Measurements from ENCODE around the gene ANKRD63.

Gene ANKRD63

DNA sequence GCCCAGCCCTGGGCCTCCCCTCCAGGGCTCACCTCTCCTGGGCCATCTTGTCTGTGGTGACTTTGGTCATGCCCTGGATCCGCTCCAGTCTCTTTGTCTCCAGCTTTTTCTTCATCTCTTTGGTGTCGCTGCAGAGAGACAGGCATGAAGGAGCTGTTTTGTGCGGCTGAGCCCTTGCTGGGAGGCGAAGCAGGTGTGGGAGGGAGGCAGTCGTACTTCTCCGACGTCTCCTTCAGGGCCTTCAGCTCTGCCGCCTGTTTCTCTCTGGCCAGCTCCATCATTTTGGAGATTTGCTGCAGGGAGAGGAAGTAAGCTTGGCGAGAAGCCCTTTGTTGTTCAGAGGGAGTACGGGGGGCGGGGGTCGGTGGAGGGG is 7.7 kb upstream of the ANKRD63 start:
- Histone ChIP-seq H3K27me3 (ENCODE audit: insufficient read depth, low read length, poor library complexity) (no peaks in the 10 kb centered on the region), H3K4me3 (ENCODE audit: low read depth in 1 of 2, low read length in 2 of 2) (no peak overlapping the region), H3K36me3 (ENCODE audit: insufficient read depth, low read length) (no peaks in the 10 kb centered on the region), H3K4me1 (ENCODE audit: insufficient read depth, low read length) (no peaks in the 10 kb centered on the region), H3K79me2 (ENCODE audit: insufficient read depth, low read length) (no peaks in the 10 kb centered on the region), H3K27ac (ENCODE audit: low read length) (no peak overlapping the region), H2AFZ (ENCODE audit: low read depth, low read length) (no peak overlapping the region), H3K9ac (ENCODE audit: low read depth, low read length) (no peak overlapping the region), H3K4me2 (ENCODE audit: insufficient read depth, low read length) (no peak overlapping the region), H3K9me3 (ENCODE audit: insufficient read depth, low read length, severe bottlenecking) (no peaks in the 10 kb centered on the region), H4K20me1 (ENCODE audit: insufficient read depth, low read length) (no peaks in the 10 kb centered on the region)
- no peak for DNase-seq
- no peak for ATAC-seq (ENCODE audit: insufficient read depth, low read depth)
- no peak for TF ChIP-seq EZH2 (IDR thresholded peaks at IDR 0.05; ENCODE audit: borderline replicate concordance, low read depth, low read length, severe bottlenecking)
- TF ChIP-seq, protein P1, sequence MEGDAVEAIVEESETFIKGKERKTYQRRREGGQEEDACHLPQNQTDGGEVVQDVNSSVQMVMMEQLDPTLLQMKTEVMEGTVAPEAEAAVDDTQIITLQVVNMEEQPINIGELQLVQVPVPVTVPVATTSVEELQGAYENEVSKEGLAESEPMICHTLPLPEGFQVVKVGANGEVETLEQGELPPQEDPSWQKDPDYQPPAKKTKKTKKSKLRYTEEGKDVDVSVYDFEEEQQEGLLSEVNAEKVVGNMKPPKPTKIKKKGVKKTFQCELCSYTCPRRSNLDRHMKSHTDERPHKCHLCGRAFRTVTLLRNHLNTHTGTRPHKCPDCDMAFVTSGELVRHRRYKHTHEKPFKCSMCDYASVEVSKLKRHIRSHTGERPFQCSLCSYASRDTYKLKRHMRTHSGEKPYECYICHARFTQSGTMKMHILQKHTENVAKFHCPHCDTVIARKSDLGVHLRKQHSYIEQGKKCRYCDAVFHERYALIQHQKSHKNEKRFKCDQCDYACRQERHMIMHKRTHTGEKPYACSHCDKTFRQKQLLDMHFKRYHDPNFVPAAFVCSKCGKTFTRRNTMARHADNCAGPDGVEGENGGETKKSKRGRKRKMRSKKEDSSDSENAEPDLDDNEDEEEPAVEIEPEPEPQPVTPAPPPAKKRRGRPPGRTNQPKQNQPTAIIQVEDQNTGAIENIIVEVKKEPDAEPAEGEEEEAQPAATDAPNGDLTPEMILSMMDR (IDR thresholded peaks at IDR 0.05; ENCODE audit: borderline replicate concordance, extremely low read depth, low read length, poor library complexity, severe bottlenecking), result no peak

DNA sequence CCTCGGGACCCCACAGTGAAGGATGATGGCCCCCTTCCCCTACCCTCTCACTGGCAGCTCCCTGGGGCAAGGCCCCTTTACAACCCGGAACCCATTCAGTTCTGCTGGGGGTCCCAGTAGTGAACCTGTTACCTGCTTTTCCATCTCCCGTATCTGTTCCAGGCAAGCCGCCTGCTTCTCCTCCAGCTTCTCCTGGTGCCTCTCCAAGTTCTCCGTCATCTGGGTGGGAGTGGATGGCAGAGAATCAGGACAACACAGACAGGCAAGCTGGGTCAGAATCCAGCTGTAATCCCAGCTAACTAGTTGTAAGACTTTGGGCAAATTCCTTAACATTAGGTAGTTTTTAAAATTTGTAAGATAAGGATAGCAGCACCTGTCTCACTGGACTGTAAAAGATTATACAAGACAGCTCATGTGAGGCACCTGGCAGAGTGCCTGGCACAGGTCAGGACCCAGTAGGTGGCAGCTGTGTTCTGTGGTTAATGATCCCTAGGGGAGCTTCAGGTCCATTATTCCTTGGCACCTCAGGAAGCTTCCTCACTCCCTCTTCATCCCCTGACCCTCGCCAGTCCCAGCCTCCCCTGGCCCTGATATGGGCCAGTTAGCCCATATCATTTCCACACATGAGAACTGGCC is 6.4 kb upstream of the ANKRD63 start:
- no peaks in the 10 kb centered on the region for H3K27me3 ChIP-seq (ENCODE audit: insufficient read depth, low read length, poor library complexity)
- no peaks in the 10 kb centered on the region for H3K79me2 ChIP-seq (ENCODE audit: insufficient read depth, low read length)
- no peak for DNase-seq
- no peaks in the 10 kb centered on the region for H3K4me1 ChIP-seq (ENCODE audit: insufficient read depth, low read length)
- no peak overlapping the region for H3K4me3 ChIP-seq (ENCODE audit: low read depth in 1 of 2, low read length in 2 of 2)
- no peak overlapping the region for H3K9ac ChIP-seq (ENCODE audit: low read depth, low read length)
- no peak for TF ChIP-seq EZH2 (IDR thresholded peaks at IDR 0.05; ENCODE audit: borderline replicate concordance, low read depth, low read length, severe bottlenecking)
- TF ChIP-seq, protein P1 (IDR thresholded peaks at IDR 0.05; ENCODE audit: borderline replicate concordance, extremely low read depth, low read length, poor library complexity, severe bottlenecking), result no peak
- H2AFZ ChIP-seq (ENCODE audit: low read depth, low read length), result no peak overlapping the region
- H3K36me3 ChIP-seq (ENCODE audit: insufficient read depth, low read length), result no peaks in the 10 kb centered on the region
- no peak for ATAC-seq (ENCODE audit: insufficient read depth, low read depth)
- H3K27ac ChIP-seq (ENCODE audit: low read length), result no peak overlapping the region
- H4K20me1 ChIP-seq (ENCODE audit: insufficient read depth, low read length), result no peaks in the 10 kb centered on the region
- H3K4me2 ChIP-seq (ENCODE audit: insufficient read depth, low read length), result no peak overlapping the region
- no peaks in the 10 kb centered on the region for H3K9me3 ChIP-seq (ENCODE audit: insufficient read depth, low read length, severe bottlenecking)

DNA sequence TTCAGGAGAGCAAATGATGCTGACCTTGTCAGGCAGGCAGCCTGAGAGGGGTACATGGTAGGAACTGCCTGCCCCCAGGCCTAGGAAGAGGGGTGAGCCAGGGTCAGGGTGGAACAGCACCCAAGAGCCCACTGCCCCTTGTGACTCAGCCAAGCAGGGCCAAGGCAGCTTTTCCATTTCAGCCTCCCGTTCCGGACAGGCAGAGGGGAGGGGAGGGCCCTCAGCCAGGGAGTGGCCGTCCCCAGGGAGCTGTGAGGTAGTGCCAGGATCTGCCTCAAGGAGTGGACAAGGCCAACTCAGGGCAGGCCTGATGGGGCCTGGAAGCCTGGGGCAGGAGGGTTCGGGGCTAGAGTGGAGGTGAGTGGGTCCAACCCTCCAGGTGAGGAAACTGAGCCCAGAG is 5.1 kb upstream of the ANKRD63 start:
- H3K4me1 ChIP-seq (ENCODE audit: insufficient read depth, low read length), result no peaks in the 10 kb centered on the region
- H3K27ac ChIP-seq (ENCODE audit: low read length), result no peak overlapping the region
- no peaks in the 10 kb centered on the region for H4K20me1 ChIP-seq (ENCODE audit: insufficient read depth, low read length)
- no peaks in the 10 kb centered on the region for H3K79me2 ChIP-seq (ENCODE audit: insufficient read depth, low read length)
- no peaks in the 10 kb centered on the region for H3K27me3 ChIP-seq (ENCODE audit: insufficient read depth, low read length, poor library complexity)
- no peaks in the 10 kb centered on the region for H3K36me3 ChIP-seq (ENCODE audit: insufficient read depth, low read length)
- DNase-seq (no peak), ATAC-seq (ENCODE audit: insufficient read depth, low read depth) (no peak)
- H3K9me3 ChIP-seq (ENCODE audit: insufficient read depth, low read length, severe bottlenecking), result no peaks in the 10 kb centered on the region
- no peak overlapping the region for H3K9ac ChIP-seq (ENCODE audit: low read depth, low read length)
- H3K4me2 ChIP-seq (ENCODE audit: insufficient read depth, low read length), result no peak overlapping the region
- TF ChIP-seq, protein P1 (IDR thresholded peaks at IDR 0.05; ENCODE audit: borderline replicate concordance, extremely low read depth, low read length, poor library complexity, severe bottlenecking), result no peak
- TF ChIP-seq EZH2 (IDR thresholded peaks at IDR 0.05; ENCODE audit: borderline replicate concordance, low read depth, low read length, severe bottlenecking), result no peak
- H2AFZ ChIP-seq (ENCODE audit: low read depth, low read length), result no peak overlapping the region
- no peak overlapping the region for H3K4me3 ChIP-seq (ENCODE audit: low read depth in 1 of 2, low read length in 2 of 2)
